ENCODE measurements around the gene DTX4. TPM values are rescaled to one million over a fixed set of nuclear protein-coding genes. Genes with fewer than 3 reads are reported as not detected.
A peak's percentile ranks its signal among the peaks of the same experiment; 100 is the strongest.

DTX4 gene
- total RNA-seq, 1 experiment from 2014 or later = 0.95 TPM

- peak; percentile 69 for DNase-seq (ENCODE audit: low read depth, low spot score)
- in situ Hi-C loops (cut with HindIII; ENCODE audit: low pct_unique_long_range_greater_than_20kb, low sequenced_read_pairs) = no loop called here
Observed at GRCh38 chr11:59158206-59159068, 13.5 kb upstream of the DTX4 start.

GRCh38 chr11:59164028-59164427, 7.9 kb upstream of the DTX4 start:
- DNase-seq (ENCODE audit: low read depth, low spot score) = no peak

GRCh38 chr11:59172345-59173079, 580 bp downstream of the DTX4 start:
- DNase-seq (ENCODE audit: low read depth, low spot score) = no peak
- in situ Hi-C loops (cut with HindIII; ENCODE audit: low pct_unique_long_range_greater_than_20kb, low sequenced_read_pairs) = no loop called here

More at GRCh38 chr11:59164028-59164427, 7.9 kb upstream of the DTX4 start:
- in situ Hi-C loops (cut with HindIII; ENCODE audit: low pct_unique_long_range_greater_than_20kb, low sequenced_read_pairs) = no loop called here

GRCh38 chr11:59173080-59173963, 1.4 kb downstream of the DTX4 start:
- in situ Hi-C loops (cut with HindIII; ENCODE audit: low pct_unique_long_range_greater_than_20kb, low sequenced_read_pairs) = no loop called here
- DNase-seq (ENCODE audit: low read depth, low spot score) = no peak

- DNase-seq (ENCODE audit: low read depth, low spot score) = no peak
- in situ Hi-C loops (cut with HindIII; ENCODE audit: low pct_unique_long_range_greater_than_20kb, low sequenced_read_pairs) = no loop called here
Observed at GRCh38 chr11:59173964-59174663, 2.2 kb downstream of the DTX4 start.

- no peak for DNase-seq (ENCODE audit: low read depth, low spot score)
- in situ Hi-C loops (cut with HindIII; ENCODE audit: low pct_unique_long_range_greater_than_20kb, low sequenced_read_pairs) = no loop called here
Observed at GRCh38 chr11:59174664-59175033, 2.7 kb downstream of the DTX4 start.

- in situ Hi-C loops (cut with HindIII; ENCODE audit: low pct_unique_long_range_greater_than_20kb, low sequenced_read_pairs) = no loop called here
- no peak for DNase-seq (ENCODE audit: low read depth, low spot score)
Observed at GRCh38 chr11:59175091-59175501, 3.2 kb downstream of the DTX4 start.

- DNase-seq (ENCODE audit: low read depth, low spot score) = no peak
- in situ Hi-C loops (cut with HindIII; ENCODE audit: low pct_unique_long_range_greater_than_20kb, low sequenced_read_pairs) = no loop called here
Observed at GRCh38 chr11:59176330-59176729, 4.4 kb downstream of the DTX4 start.

DNA sequence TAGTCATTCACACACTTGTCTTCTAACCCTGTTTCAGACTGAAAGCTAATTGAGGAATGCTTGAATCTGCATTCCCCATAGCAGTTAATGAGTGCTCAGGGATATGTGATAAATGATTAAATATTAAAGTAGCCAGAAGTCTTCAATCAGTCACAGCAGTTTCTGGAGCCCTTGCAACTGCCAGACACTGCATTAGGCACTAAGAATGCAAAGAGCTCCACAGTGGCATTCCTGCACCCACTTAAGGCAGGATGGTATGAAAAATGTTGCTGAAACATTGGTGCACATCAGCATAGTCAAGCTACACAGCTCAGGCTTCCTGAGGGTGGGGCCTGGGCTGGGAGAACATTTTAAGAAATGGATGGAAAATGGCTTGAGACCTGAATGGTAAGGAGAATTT, 6.5 kb downstream of the DTX4 start:
- in situ Hi-C loops (cut with HindIII; ENCODE audit: low pct_unique_long_range_greater_than_20kb, low sequenced_read_pairs) = no loop called here
- DNase-seq (ENCODE audit: low read depth, low spot score) = no peak

DNA sequence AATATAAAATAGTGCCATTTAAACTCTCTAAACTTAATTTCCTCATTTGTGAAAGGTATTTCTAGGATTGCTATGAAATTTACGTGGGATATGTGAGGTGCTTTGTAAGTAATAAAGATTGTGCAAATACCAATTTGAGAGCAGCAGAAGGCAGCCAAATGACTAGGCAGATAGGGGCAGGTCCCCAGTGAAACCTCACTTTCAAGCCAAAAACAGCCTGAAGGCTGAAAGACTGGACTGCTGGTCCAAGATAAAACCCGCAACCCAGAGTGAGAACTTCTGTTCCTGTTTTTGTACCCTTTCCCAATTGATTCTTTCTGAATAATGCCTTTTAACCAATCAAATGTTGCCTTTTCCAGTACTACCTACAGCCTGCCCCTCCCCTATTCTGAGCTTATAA, 7.2 kb downstream of the DTX4 start:
- in situ Hi-C loops (cut with HindIII; ENCODE audit: low pct_unique_long_range_greater_than_20kb, low sequenced_read_pairs) = no loop called here
- DNase-seq (ENCODE audit: low read depth, low spot score) = no peak

GRCh38 chr11:59180168-59180776, 8.3 kb downstream of the DTX4 start:
- in situ Hi-C loops (cut with HindIII; ENCODE audit: low pct_unique_long_range_greater_than_20kb, low sequenced_read_pairs) = no loop called here

DNA sequence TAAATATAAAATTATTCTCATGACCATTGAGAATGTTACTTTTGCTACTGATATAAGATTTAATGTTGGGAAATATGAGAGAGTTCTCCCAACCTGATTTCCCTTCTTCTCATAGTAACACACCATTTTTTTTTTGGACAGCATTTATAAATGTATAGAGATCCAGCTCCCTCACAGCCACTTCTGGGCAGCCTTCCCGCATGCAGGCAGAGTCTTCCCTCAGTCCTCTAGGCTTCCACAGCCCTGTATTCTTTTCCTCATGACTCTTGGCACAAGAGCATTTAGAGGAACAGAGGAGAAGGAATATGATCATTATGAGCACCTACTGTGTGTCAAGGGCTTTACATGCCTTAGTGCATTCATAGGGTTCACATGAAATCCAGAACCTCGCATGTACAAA, 9.0 kb downstream of the DTX4 start:
- no peak for DNase-seq (ENCODE audit: low read depth, low spot score)
- in situ Hi-C loops (cut with HindIII; ENCODE audit: low pct_unique_long_range_greater_than_20kb, low sequenced_read_pairs) = no loop called here

More at GRCh38 chr11:59180168-59180776, 8.3 kb downstream of the DTX4 start:
- DNase-seq (ENCODE audit: low read depth, low spot score) = no peak

- no peak for DNase-seq (ENCODE audit: low read depth, low spot score)
- in situ Hi-C loops (cut with HindIII; ENCODE audit: low pct_unique_long_range_greater_than_20kb, low sequenced_read_pairs) = no loop called here
Observed at GRCh38 chr11:59181746-59182456, 10.0 kb downstream of the DTX4 start.

DNA sequence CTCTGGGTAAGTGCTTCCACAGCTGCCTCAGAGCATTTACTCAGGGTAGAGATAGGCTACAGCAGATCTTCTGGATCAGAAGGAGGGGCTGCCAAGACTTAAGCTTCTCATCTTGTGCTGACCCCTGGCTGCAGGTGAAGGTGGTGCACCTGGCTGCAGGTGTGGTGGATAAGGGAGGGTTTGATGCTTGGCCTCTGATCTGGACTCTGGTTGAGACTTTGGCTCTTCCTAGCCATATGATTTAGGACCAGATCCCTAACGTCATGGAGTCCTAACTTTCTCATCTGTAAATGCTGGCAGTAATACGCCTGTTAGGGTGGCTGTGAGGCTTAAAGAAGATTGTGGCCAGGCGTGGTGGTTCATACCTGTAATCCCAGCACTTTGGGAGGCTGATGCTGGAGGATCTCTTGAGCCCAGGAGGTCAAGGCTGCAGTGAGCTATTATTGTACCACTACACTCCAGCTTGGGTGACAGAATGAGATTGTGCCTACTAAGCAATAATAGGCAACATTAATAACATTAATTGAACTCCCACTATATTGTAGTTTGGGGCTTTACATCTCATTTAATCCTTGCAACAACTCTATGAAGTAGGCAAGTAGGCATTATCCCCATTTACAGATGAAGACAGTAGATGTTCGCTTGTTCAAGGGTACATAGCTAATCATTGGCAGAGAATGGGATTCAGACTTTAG, 10.7 kb downstream of the DTX4 start:
- no peak for DNase-seq (ENCODE audit: low read depth, low spot score)
- in situ Hi-C loops (cut with HindIII; ENCODE audit: low pct_unique_long_range_greater_than_20kb, low sequenced_read_pairs) = no loop called here

GRCh38 chr11:59183771-59184170, 11.8 kb downstream of the DTX4 start:
- DNase-seq (ENCODE audit: low read depth, low spot score) = no peak
- in situ Hi-C loops (cut with HindIII; ENCODE audit: low pct_unique_long_range_greater_than_20kb, low sequenced_read_pairs) = no loop called here
